Gastrocnemius medialis (tissue), 4 donors: ENCODE results near the gene HSD11B2.

Experiments used
- POLR2A ChIP-seq, 2 donors: fragments of 450-650 bp; IDR thresholded peaks; one replicate each; pipeline ENCODE4 v1.6.1; 2017; ENCODE audit warnings: antibody characterized with exemption in 2 of 2, mild to moderate bottlenecking in 2 of 2, moderate library complexity in 2 of 2
- TF ChIP-seq, protein P1 (sequence below), 5 experiments: fragments of 450-650 bp in 3 of 5; fragments of 200-600 bp in 2 of 5; sonication (generic) in 2 of 5; IDR thresholded peaks in 4 of 5; conservative IDR thresholded peaks in 1 of 5; 1 replicate in 4 of 5; 2 replicates in 1 of 5; pipeline ENCODE4 v1.5.1; 2016 to 2019; ENCODE audit warnings: antibody characterized with exemption in 5 of 5, mild to moderate bottlenecking in 3 of 5, moderate library complexity in 3 of 5

DNA sequence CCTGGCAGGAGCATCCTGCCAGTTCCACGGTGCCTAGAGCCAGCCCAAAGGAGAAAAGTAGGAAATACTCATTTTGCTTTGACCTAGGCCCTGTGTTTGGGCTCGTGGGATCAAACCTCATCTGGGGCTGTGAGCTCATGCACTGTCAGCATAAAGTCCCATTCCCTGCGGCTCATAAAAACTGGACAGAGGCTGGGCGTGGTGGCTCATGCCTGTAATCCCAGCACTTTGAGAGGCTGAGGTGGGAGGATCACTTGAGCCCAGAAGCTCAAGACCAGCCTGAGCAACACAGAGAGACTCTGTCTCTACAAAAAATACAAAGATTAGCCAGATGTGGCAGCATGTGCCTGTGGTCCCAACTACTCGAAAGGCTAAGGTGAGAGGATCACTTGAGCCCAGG lies 32.1 kb downstream of the HSD11B2 start:
- TF ChIP-seq, protein P1, sequence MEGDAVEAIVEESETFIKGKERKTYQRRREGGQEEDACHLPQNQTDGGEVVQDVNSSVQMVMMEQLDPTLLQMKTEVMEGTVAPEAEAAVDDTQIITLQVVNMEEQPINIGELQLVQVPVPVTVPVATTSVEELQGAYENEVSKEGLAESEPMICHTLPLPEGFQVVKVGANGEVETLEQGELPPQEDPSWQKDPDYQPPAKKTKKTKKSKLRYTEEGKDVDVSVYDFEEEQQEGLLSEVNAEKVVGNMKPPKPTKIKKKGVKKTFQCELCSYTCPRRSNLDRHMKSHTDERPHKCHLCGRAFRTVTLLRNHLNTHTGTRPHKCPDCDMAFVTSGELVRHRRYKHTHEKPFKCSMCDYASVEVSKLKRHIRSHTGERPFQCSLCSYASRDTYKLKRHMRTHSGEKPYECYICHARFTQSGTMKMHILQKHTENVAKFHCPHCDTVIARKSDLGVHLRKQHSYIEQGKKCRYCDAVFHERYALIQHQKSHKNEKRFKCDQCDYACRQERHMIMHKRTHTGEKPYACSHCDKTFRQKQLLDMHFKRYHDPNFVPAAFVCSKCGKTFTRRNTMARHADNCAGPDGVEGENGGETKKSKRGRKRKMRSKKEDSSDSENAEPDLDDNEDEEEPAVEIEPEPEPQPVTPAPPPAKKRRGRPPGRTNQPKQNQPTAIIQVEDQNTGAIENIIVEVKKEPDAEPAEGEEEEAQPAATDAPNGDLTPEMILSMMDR (IDR thresholded peaks at IDR 0.05 in 4 of 5, conservative IDR thresholded peaks at IDR 0.05 in 1 of 5) = no peak
- TF ChIP-seq POLR2A (IDR thresholded peaks at IDR 0.05) = no peak
